H9 (cell line): Measurements from ENCODE around the gene DUSP14. TPM values are rescaled to one million over a fixed set of nuclear protein-coding genes. Genes with fewer than 3 reads are reported as not detected.

ENCODE experiments used
- DNase-seq: peaks from one replicate; pipeline ENCODE4 v3.0.0-alpha.2; 2017
- H2AFZ ChIP-seq: one replicate; pipeline ENCODE4 v1.6.1; 2013; ENCODE audit warnings: mild to moderate bottlenecking, low read length, control low read depth, moderate library complexity
- H2AK5ac ChIP-seq: 2 replicates; pipeline ENCODE4 v1.6.1; 2013; ENCODE audit warnings: low read length, control low read depth, mixed read lengths; ENCODE audit not compliant: insufficient read length
- H2BK120ac ChIP-seq: one replicate; pipeline ENCODE4 v1.6.1; 2013; ENCODE audit warnings: low read depth, mild to moderate bottlenecking, low read length, control low read depth, inconsistent platforms; ENCODE audit not compliant: poor library complexity, severe bottlenecking
- H2BK12ac ChIP-seq: 2 replicates; pipeline ENCODE4 v1.6.1; 2013; ENCODE audit warnings: low read length, control low read depth, mixed read lengths, low read depth; ENCODE audit not compliant: insufficient read length
- H2BK15ac ChIP-seq: 2 replicates; pipeline ENCODE4 v1.6.1; 2013; ENCODE audit warnings: low read depth, low read length, control low read depth
- H2BK20ac ChIP-seq: one replicate; pipeline ENCODE4 v1.6.1; 2013; ENCODE audit warnings: low read depth, mild to moderate bottlenecking, low read length, control low read depth, inconsistent platforms; ENCODE audit not compliant: poor library complexity, severe bottlenecking
- H2BK5ac ChIP-seq: 2 replicates; pipeline ENCODE4 v1.6.1; 2013; ENCODE audit warnings: low read length, control low read depth, mixed read lengths; ENCODE audit not compliant: insufficient read length
- H3K14ac ChIP-seq: 2 replicates; pipeline ENCODE4 v1.6.1; 2013; ENCODE audit warnings: low read length, control low read depth; ENCODE audit not compliant: insufficient read depth
- H3K18ac ChIP-seq: 2 replicates; pipeline ENCODE4 v1.6.1; 2013; ENCODE audit warnings: low read depth, mild to moderate bottlenecking, mixed read lengths, low read length, control low read depth; ENCODE audit not compliant: insufficient read length
- H3K23ac ChIP-seq: 2 replicates; pipeline ENCODE4 v1.6.1; 2013; ENCODE audit warnings: low read length, control low read depth, mixed read lengths, low read depth; ENCODE audit not compliant: insufficient read length
- H3K23me2 ChIP-seq: 2 replicates; pipeline ENCODE4 v1.6.1; 2013; ENCODE audit warnings: low read depth, mild to moderate bottlenecking, mixed read lengths, low read length, control low read depth; ENCODE audit not compliant: insufficient read length, poor library complexity, severe bottlenecking
- H3K27ac ChIP-seq: 2 replicates; pipeline ENCODE4 v1.5.1; 2013; ENCODE audit warnings: low read length, control low read depth, mixed read lengths, low read depth; ENCODE audit not compliant: insufficient read length
- H3K27me3 ChIP-seq: 2 replicates; pipeline ENCODE4 v1.6.1; 2013; ENCODE audit warnings: low read length, control low read depth, inconsistent platforms; ENCODE audit not compliant: insufficient read depth
- H3K4ac ChIP-seq: 2 replicates; pipeline ENCODE4 v1.6.1; 2013; ENCODE audit warnings: low read depth, mild to moderate bottlenecking, control low read depth, inconsistent platforms, low read length, moderate library complexity
- H3K4me1 ChIP-seq: 2 replicates; pipeline ENCODE4 v1.6.1; 2013; ENCODE audit warnings: low read length, control low read depth, inconsistent platforms; ENCODE audit not compliant: insufficient read depth
- H3K4me2 ChIP-seq: 2 replicates; pipeline ENCODE4 v1.6.1; 2013; ENCODE audit warnings: low read length, control low read depth, mixed read lengths; ENCODE audit not compliant: insufficient read length, insufficient read depth
- H3K56ac ChIP-seq: 2 replicates; pipeline ENCODE4 v1.6.1; 2013; ENCODE audit warnings: low read depth, mild to moderate bottlenecking, mixed read lengths, low read length, control low read depth; ENCODE audit not compliant: insufficient read length
- H3K79me1 ChIP-seq: 2 replicates; pipeline ENCODE4 v1.6.1; 2013; ENCODE audit warnings: low read depth, mild to moderate bottlenecking, moderate library complexity, low read length, control low read depth, inconsistent platforms; ENCODE audit not compliant: insufficient read depth, poor library complexity, severe bottlenecking
- H3K79me2 ChIP-seq: 2 replicates; pipeline ENCODE4 v1.6.1; 2013; ENCODE audit warnings: low read length, control low read depth, inconsistent platforms; ENCODE audit not compliant: insufficient read depth
- H3K9ac ChIP-seq: 2 replicates; pipeline ENCODE4 v1.6.1; 2013; ENCODE audit warnings: low read length, control low read depth, mixed read lengths; ENCODE audit not compliant: insufficient read length; ENCODE audit errors: extremely low read depth
- H3K9me3 ChIP-seq: one replicate; pipeline ENCODE4 v1.6.1; 2013; ENCODE audit warnings: low read depth, low read length, inconsistent platforms; ENCODE audit not compliant: control insufficient read depth
- H3T11ph ChIP-seq: one replicate; pipeline ENCODE4 v1.6.1; 2013; ENCODE audit warnings: mild to moderate bottlenecking, low read length, control low read depth, inconsistent platforms
- H4K20me1 ChIP-seq: one replicate; pipeline ENCODE4 v1.6.1; 2013; ENCODE audit not compliant: control insufficient read depth, insufficient read length, insufficient read depth
- H4K5ac ChIP-seq: 2 replicates; pipeline ENCODE4 v1.6.1; 2013; ENCODE audit warnings: low read depth, mild to moderate bottlenecking, mixed read lengths, low read length, control low read depth; ENCODE audit not compliant: insufficient read length
- H4K8ac ChIP-seq: replicated peaks from 2 replicates; pipeline ENCODE4 v1.6.1; 2013; ENCODE audit warnings: low read length, control low read depth, mixed read lengths, low read depth; ENCODE audit not compliant: insufficient read length
- H4K91ac ChIP-seq: 2 replicates; pipeline ENCODE4 v1.6.1; 2013; ENCODE audit warnings: low read depth, mild to moderate bottlenecking, moderate library complexity, mixed read lengths, low read length, control low read depth; ENCODE audit not compliant: insufficient read length
- H3K27ac Mint-ChIP-seq, 3 experiments: 2 replicates in 2 of 3; 3 replicates in 1 of 3; pipeline ENCODE4 v1.8.0; 2020 to 2021; ENCODE audit warnings: mixed read lengths in 3 of 3, mild to moderate bottlenecking in 1 of 3, moderate library complexity in 1 of 3
- H3K27me3 Mint-ChIP-seq: 2 replicates; pipeline ENCODE4 v1.8.0; 2021; ENCODE audit warnings: low read depth, mild to moderate bottlenecking, moderate library complexity, mixed read lengths
- H3K36me3 Mint-ChIP-seq, 3 experiments: 2 replicates in 2 of 3; 3 replicates in 1 of 3; pipeline ENCODE4 v1.8.0; 2020 to 2021; ENCODE audit warnings: low read depth in 3 of 3, mixed read lengths in 3 of 3; ENCODE audit not compliant: insufficient read depth in 1 of 3
- H3K4me1 Mint-ChIP-seq, 2 experiments: 2 replicates each; pipeline ENCODE4 v1.8.0; 2020; ENCODE audit warnings: mixed read lengths in 2 of 2
- H3K4me3 Mint-ChIP-seq, 2 experiments: 2 replicates in 1 of 2; 3 replicates in 1 of 2; pipeline ENCODE4 v1.8.0; 2020 to 2021; ENCODE audit warnings: mild to moderate bottlenecking in 2 of 2, mixed read lengths in 2 of 2, moderate library complexity in 1 of 2
- H3K9me3 Mint-ChIP-seq, 2 experiments: 2 replicates in 1 of 2; 3 replicates in 1 of 2; pipeline ENCODE4 v1.8.0; 2020; ENCODE audit warnings: mild to moderate bottlenecking in 2 of 2, mixed read lengths in 2 of 2, moderate library complexity in 1 of 2
- WGBS: extraction: QIAGEN DNeasy Blood & Tissue Kit; methylation state at CpG from one replicate; pipeline ENCODE4 v1.1.7; 2013; ENCODE audit warnings: missing lambda C conversion rate, low lambda C conversion rate, mixed read lengths; ENCODE audit not compliant: insufficient read length; ENCODE audit errors: extremely low coverage; 5-methylcytosine and 5-hydroxymethylcytosine counted together
- total RNA-seq: library from RNA; stranded (reverse); gene quantifications from 2 replicates; pipeline ENCODE4 v1.2.1, GENCODE V29; 2021
- TF ChIP-seq, protein P1 (sequence below): fragments of 200-600 bp; sonication (generic); conservative IDR thresholded peaks from 3 replicates; pipeline ENCODE4 v1.8.0; 2021; ENCODE audit warnings: antibody characterized with exemption, mild to moderate bottlenecking

The DUSP14 gene
- total RNA-seq, 1 experiment from 2014 or later = 21.3 TPM

DNA sequence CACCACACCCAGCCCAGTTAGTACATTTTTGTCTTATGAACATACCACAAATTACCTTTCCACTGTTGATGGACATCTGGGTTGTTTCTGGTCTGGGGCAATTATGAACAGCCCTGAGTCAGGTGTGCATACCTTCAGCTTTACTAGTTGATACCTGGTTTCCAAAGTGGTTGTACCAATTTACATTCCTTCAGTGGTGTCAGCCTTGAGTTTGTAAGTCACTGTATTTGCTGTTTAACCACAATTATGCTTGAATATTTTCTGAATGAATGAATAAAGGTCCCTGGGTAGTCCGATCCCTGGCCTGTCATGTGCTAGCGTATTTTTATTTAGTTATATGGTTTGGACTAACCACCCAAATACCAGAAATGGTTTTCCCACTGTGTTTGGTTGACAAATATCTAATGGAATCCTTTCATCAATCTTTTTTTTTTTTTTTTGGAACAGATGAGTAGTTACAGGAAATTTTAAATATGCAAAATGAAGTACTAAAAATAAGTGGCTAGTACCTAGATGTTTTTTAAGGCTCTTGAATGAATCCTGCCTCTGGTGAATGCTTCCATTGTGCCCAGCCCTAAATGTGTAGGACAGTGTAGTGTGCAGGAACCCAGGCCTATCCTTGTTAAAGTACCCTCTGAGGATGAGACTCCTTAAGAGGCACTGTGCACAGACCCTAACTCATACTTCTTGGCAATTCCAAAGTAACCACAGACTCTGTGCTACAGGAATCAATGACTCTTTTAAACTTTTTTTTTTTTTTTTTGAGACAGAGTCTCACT is 3.7 kb downstream of the DUSP14 start:
- Mint-ChIP-seq H3K36me3 (peaks cover 0 to 3% (median 2%) of the 10 kb centered on the region in 3 experiments; a peak in 4 of 7 replicates), H3K4me3 (no peak overlapping the region), H3K9me3 (no peaks in the 10 kb centered on the region; a peak in 2 of 5 replicates), H3K27ac (no peak overlapping the region), H3K4me1 (peaks cover 38 to 39% of the 10 kb centered on the region in 2 experiments), H3K27me3 (peaks cover 10% of the 10 kb centered on the region)
- Histone ChIP-seq H3K56ac (no peak overlapping the region), H3K23ac (no peak overlapping the region), H3K27ac (no peak overlapping the region), H4K91ac (no peak overlapping the region), H3K14ac (no peak overlapping the region), H3K4ac (no peak overlapping the region), H4K5ac (no peak overlapping the region), H3K4me1 (peaks cover 7% of the 10 kb centered on the region), H2AK5ac (no peak overlapping the region), H3K79me2 (peaks cover 4% of the 10 kb centered on the region; the same call in 1 of the 2 replicates), H3K79me1 (peaks cover 2% of the 10 kb centered on the region), H2BK120ac (no peak overlapping the region), H3K23me2 (peaks cover 14% of the 10 kb centered on the region), H3K4me2 (no peak overlapping the region), H3K9me3 (no peaks in the 10 kb centered on the region), H3K27me3 (no peaks in the 10 kb centered on the region), H4K8ac (no peak overlapping the region), H2BK15ac (no peak overlapping the region), H4K20me1 (no peaks in the 10 kb centered on the region), H2BK20ac (no peak overlapping the region), H2AFZ (no peak overlapping the region), H3K18ac (no peak overlapping the region), H3T11ph (no peak overlapping the region), H3K9ac (no peak overlapping the region), H2BK5ac (no peak overlapping the region), H2BK12ac (no peak overlapping the region)
- WGBS = no CpG with 5 or more reads among the region's 2 CpGs
- TF ChIP-seq, protein P1, sequence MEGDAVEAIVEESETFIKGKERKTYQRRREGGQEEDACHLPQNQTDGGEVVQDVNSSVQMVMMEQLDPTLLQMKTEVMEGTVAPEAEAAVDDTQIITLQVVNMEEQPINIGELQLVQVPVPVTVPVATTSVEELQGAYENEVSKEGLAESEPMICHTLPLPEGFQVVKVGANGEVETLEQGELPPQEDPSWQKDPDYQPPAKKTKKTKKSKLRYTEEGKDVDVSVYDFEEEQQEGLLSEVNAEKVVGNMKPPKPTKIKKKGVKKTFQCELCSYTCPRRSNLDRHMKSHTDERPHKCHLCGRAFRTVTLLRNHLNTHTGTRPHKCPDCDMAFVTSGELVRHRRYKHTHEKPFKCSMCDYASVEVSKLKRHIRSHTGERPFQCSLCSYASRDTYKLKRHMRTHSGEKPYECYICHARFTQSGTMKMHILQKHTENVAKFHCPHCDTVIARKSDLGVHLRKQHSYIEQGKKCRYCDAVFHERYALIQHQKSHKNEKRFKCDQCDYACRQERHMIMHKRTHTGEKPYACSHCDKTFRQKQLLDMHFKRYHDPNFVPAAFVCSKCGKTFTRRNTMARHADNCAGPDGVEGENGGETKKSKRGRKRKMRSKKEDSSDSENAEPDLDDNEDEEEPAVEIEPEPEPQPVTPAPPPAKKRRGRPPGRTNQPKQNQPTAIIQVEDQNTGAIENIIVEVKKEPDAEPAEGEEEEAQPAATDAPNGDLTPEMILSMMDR = no peak
- DNase-seq = no peak
